Activated T-helper 1 cell treated with anti-CD3 and anti-CD28 coated beads, Interleukin-12 subunit alpha, Interleukin-12 subunit beta, Interleukin-2, Interleukin-4 antibody, amounts not matched to agents 30 ng/mL and 10 ng/mL and 1 ng/mL, durations not matched to agents 14 hours and 24 hours and 36 hours (primary cell): ENCODE measurements around the gene ZBTB49. TPM values are rescaled to one million over a fixed set of nuclear protein-coding genes. Genes with fewer than 3 reads are reported as not detected.

Experiments
- DNase-seq: peaks from one replicate; pipeline ENCODE4 v3.0.0; 2021; ENCODE audit warnings: low spot score
- H3K27ac Mint-ChIP-seq: one replicate; pipeline ENCODE4 v1.8.0; 2021; ENCODE audit warnings: mild to moderate bottlenecking, mixed read lengths
- H3K27me3 Mint-ChIP-seq: one replicate; pipeline ENCODE4 v1.8.0; 2022; ENCODE audit warnings: mild to moderate bottlenecking, moderate library complexity, mixed read lengths; ENCODE audit not compliant: insufficient read depth
- H3K36me3 Mint-ChIP-seq: one replicate; pipeline ENCODE4 v1.8.0; 2021; ENCODE audit warnings: low read depth, mixed read lengths
- H3K4me1 Mint-ChIP-seq: one replicate; pipeline ENCODE4 v1.8.0; 2021; ENCODE audit warnings: low read depth, mixed read lengths
- H3K4me3 Mint-ChIP-seq: one replicate; pipeline ENCODE4 v1.8.0; 2021; ENCODE audit warnings: mild to moderate bottlenecking, moderate library complexity, mixed read lengths
- H3K9me3 Mint-ChIP-seq: one replicate; pipeline ENCODE4 v1.8.0; 2021; ENCODE audit warnings: mixed read lengths
- intact Hi-C: fragments of 100-400 bp; cut with micrococcal nuclease; formaldehyde crosslinking; loops from one replicate; pipeline ENCODE4 v1.15.1; 2024
- total RNA-seq: library from RNA; stranded (reverse); gene quantifications from 2 replicates; pipeline ENCODE4 v1.2.3, GENCODE V29; 2022

The ZBTB49 gene
- total RNA-seq, 1 donor from 2014 or later: 8.5 TPM

- Mint-ChIP-seq H3K9me3 (no peaks in the 10 kb centered on the region), H3K27ac (peak overlapping the region; percentile 86), H3K27me3 (no peaks in the 10 kb centered on the region), H3K4me1 (peaks cover 34% of the 10 kb centered on the region), H3K36me3 (peaks cover 29% of the 10 kb centered on the region), H3K4me3 (peak overlapping the region; percentile 97)
- no peak for DNase-seq
- intact Hi-C loops: no loop called here
These were observed 996 bp upstream of the ZBTB49 start for GRCh38 chr4:4289055-4289454.

- peak overlapping the region; percentile 97 for H3K4me3 Mint-ChIP-seq
- H3K4me1 Mint-ChIP-seq: peaks cover 31% of the 10 kb centered on the region
- peak overlapping the region; percentile 86 for H3K27ac Mint-ChIP-seq
- H3K36me3 Mint-ChIP-seq: peaks cover 28% of the 10 kb centered on the region
- no peaks in the 10 kb centered on the region for H3K9me3 Mint-ChIP-seq
- no peaks in the 10 kb centered on the region for H3K27me3 Mint-ChIP-seq
- DNase-seq: no peak
- intact Hi-C loops: no loop called here
These were observed 482 bp upstream of the ZBTB49 start for GRCh38 chr4:4289597-4289940.

GRCh38 chr4:4293279-4293678, 3.2 kb downstream of the ZBTB49 start:
- H3K27me3 Mint-ChIP-seq: no peaks in the 10 kb centered on the region
- H3K36me3 Mint-ChIP-seq: peaks cover 19% of the 10 kb centered on the region
- DNase-seq: no peak
- H3K27ac Mint-ChIP-seq: no peak overlapping the region
- no peak overlapping the region for H3K4me3 Mint-ChIP-seq
- intact Hi-C loops: no loop called here
- H3K4me1 Mint-ChIP-seq: peaks cover 30% of the 10 kb centered on the region
- H3K9me3 Mint-ChIP-seq: no peaks in the 10 kb centered on the region

- Mint-ChIP-seq H3K27ac (no peak overlapping the region), H3K9me3 (no peaks in the 10 kb centered on the region), H3K4me3 (no peak overlapping the region), H3K36me3 (peaks cover 18% of the 10 kb centered on the region), H3K27me3 (no peaks in the 10 kb centered on the region), H3K4me1 (peaks cover 12% of the 10 kb centered on the region)
- intact Hi-C loops: no loop called here
- DNase-seq: no peak
These were observed 6.3 kb downstream of the ZBTB49 start for GRCh38 chr4:4296283-4296846.

GRCh38 chr4:4299006-4299405, 9.0 kb downstream of the ZBTB49 start:
- Mint-ChIP-seq H3K27me3 (no peaks in the 10 kb centered on the region), H3K36me3 (peaks cover 14% of the 10 kb centered on the region), H3K4me3 (no peak overlapping the region), H3K27ac (no peak overlapping the region), H3K4me1 (peaks cover 7% of the 10 kb centered on the region), H3K9me3 (no peaks in the 10 kb centered on the region)
- no peak for DNase-seq
- intact Hi-C loops: no loop called here

GRCh38 chr4:4302001-4302400, 11.9 kb downstream of the ZBTB49 start:
- H3K27me3 Mint-ChIP-seq: no peaks in the 10 kb centered on the region
- intact Hi-C loops: no loop called here
- H3K9me3 Mint-ChIP-seq: no peaks in the 10 kb centered on the region
- DNase-seq: no peak
- H3K4me3 Mint-ChIP-seq: no peak overlapping the region
- no peak overlapping the region for H3K27ac Mint-ChIP-seq
- H3K36me3 Mint-ChIP-seq: peaks cover 15% of the 10 kb centered on the region
- no peaks in the 10 kb centered on the region for H3K4me1 Mint-ChIP-seq

- DNase-seq: no peak
- no peak overlapping the region for H3K4me3 Mint-ChIP-seq
- peaks cover 16% of the 10 kb centered on the region for H3K36me3 Mint-ChIP-seq
- H3K27ac Mint-ChIP-seq: no peak overlapping the region
- H3K9me3 Mint-ChIP-seq: no peaks in the 10 kb centered on the region
- H3K27me3 Mint-ChIP-seq: no peaks in the 10 kb centered on the region
- no peaks in the 10 kb centered on the region for H3K4me1 Mint-ChIP-seq
- intact Hi-C loops: no loop called here
These were observed 12.4 kb downstream of the ZBTB49 start for GRCh38 chr4:4302416-4302815.

GRCh38 chr4:4306920-4307319, 16.9 kb downstream of the ZBTB49 start:
- no peak overlapping the region for H3K4me3 Mint-ChIP-seq

GRCh38 chr4:4308800-4309441, 18.9 kb downstream of the ZBTB49 start:
- Mint-ChIP-seq H3K4me3 (no peak overlapping the region), H3K27ac (no peak overlapping the region), H3K27me3 (no peaks in the 10 kb centered on the region), H3K36me3 (peaks cover 7% of the 10 kb centered on the region), H3K4me1 (no peaks in the 10 kb centered on the region), H3K9me3 (no peaks in the 10 kb centered on the region)
- DNase-seq: no peak
- intact Hi-C loops: no loop called here

More at GRCh38 chr4:4306920-4307319, 16.9 kb downstream of the ZBTB49 start:
- Mint-ChIP-seq H3K27me3 (no peaks in the 10 kb centered on the region), H3K36me3 (peaks cover 16% of the 10 kb centered on the region), H3K9me3 (no peaks in the 10 kb centered on the region), H3K4me1 (no peaks in the 10 kb centered on the region), H3K27ac (no peak overlapping the region)
- no peak for DNase-seq
- intact Hi-C loops: no loop called here

GRCh38 chr4:4311193-4311592, 21.1 kb downstream of the ZBTB49 start:
- intact Hi-C loops: no loop called here
- H3K4me1 Mint-ChIP-seq: no peaks in the 10 kb centered on the region
- DNase-seq: no peak
- H3K36me3 Mint-ChIP-seq: peaks cover 7% of the 10 kb centered on the region
- H3K9me3 Mint-ChIP-seq: no peaks in the 10 kb centered on the region
- no peak overlapping the region for H3K27ac Mint-ChIP-seq
- no peaks in the 10 kb centered on the region for H3K27me3 Mint-ChIP-seq
- H3K4me3 Mint-ChIP-seq: no peak overlapping the region

GRCh38 chr4:4315461-4316149, 25.6 kb downstream of the ZBTB49 start:
- intact Hi-C loops: no loop called here
- no peaks in the 10 kb centered on the region for H3K9me3 Mint-ChIP-seq
- H3K4me3 Mint-ChIP-seq: no peak overlapping the region
- H3K36me3 Mint-ChIP-seq: peaks cover 5% of the 10 kb centered on the region
- no peak overlapping the region for H3K27ac Mint-ChIP-seq
- no peaks in the 10 kb centered on the region for H3K4me1 Mint-ChIP-seq
- no peak for DNase-seq
- no peaks in the 10 kb centered on the region for H3K27me3 Mint-ChIP-seq

- Mint-ChIP-seq H3K4me1 (no peaks in the 10 kb centered on the region), H3K9me3 (no peaks in the 10 kb centered on the region), H3K36me3 (peaks cover 5% of the 10 kb centered on the region), H3K27me3 (no peaks in the 10 kb centered on the region), H3K4me3 (no peak overlapping the region), H3K27ac (no peak overlapping the region)
- intact Hi-C loops: no loop called here
- no peak for DNase-seq
These were observed 26.1 kb downstream of the ZBTB49 start for GRCh38 chr4:4316150-4316495.

- Mint-ChIP-seq H3K9me3 (no peaks in the 10 kb centered on the region), H3K36me3 (peaks cover 12% of the 10 kb centered on the region), H3K27ac (no peak overlapping the region), H3K4me3 (no peak overlapping the region), H3K27me3 (no peaks in the 10 kb centered on the region), H3K4me1 (no peaks in the 10 kb centered on the region)
- intact Hi-C loops: no loop called here
- DNase-seq: no peak
These were observed 27.6 kb downstream of the ZBTB49 start for GRCh38 chr4:4317496-4318232.
